ENCODE results near the gene CRTAC1. TPM values are rescaled to one million over a fixed set of nuclear protein-coding genes. Genes with fewer than 3 reads are reported as not detected.

The CRTAC1 gene
- total RNA-seq, 1 experiment from 2014 or later, result 0.20 TPM

DNA sequence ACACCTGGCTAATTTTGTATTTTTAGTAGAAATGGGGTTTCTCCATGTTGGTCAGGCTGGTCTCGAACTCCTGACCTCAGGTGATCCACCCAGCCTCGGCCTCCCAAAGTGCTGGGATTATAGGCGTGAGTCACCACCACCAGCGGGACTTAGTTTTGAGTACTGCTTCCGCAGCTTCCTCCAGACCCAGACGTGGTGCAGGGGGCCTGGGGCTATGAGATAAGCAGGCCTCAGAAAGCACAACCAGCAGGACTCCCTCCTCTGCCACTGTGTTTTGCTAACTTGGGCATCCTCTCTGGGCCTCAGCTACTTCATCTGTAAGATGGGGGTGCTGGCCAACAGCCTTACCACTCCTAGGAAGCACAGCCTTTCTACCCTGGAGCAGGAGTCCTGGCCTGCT, 143.0 kb downstream of the CRTAC1 start:
- TF ChIP-seq, protein P1, sequence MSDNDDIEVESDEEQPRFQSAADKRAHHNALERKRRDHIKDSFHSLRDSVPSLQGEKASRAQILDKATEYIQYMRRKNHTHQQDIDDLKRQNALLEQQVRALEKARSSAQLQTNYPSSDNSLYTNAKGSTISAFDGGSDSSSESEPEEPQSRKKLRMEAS (IDR thresholded peaks at IDR 0.05), result no peak
- no peak for TF ChIP-seq EZH2phosphoT487 (IDR thresholded peaks at IDR 0.05; ENCODE audit: borderline replicate concordance)
- no peak overlapping the region for H2AFZ ChIP-seq (ENCODE audit: low read depth, low read length, poor library complexity, severe bottlenecking)
- H3K36me3 ChIP-seq (ENCODE audit: control insufficient read depth in 1 of 2, insufficient read depth in 2 of 2, low read length in 2 of 2), result no peaks in the 10 kb centered on the region
- DNase-seq (ENCODE audit: low read depth, low spot score) (no peak), ATAC-seq (no peak)
- no peak overlapping the region for H3K27ac ChIP-seq (ENCODE audit: low read depth, low read length)
- H3K4me3 ChIP-seq (replicated peaks in 1 of 2; ENCODE audit: low read depth in 1 of 2, low read length in 2 of 2), result no peak overlapping the region
- intact Hi-C loops (cut with micrococcal nuclease), result no loop called here
- peaks cover 34 to 55% of the 10 kb centered on the region in 2 experiments for H3K4me1 ChIP-seq (ENCODE audit: control insufficient read depth in 1 of 2, insufficient read depth in 2 of 2, low read length in 2 of 2)
- ChIA-PET CTCF (no interaction called here), POLR2A (no interaction called here), RAD21 (ENCODE audit: low non-redundant PET in 1 of 2, low total read pairs in 2 of 2, uncharacterized antibody in 2 of 2, unreplicated experiment in 2 of 2) (no interaction called here)
- no peaks in the 10 kb centered on the region for H3K27me3 ChIP-seq (ENCODE audit: insufficient read depth, low read length)
- H3K4me2 ChIP-seq (ENCODE audit: low read length), result peak overlapping the region; percentile 79; the same call in 1 of the 2 replicates
- no peaks in the 10 kb centered on the region for H3K9me3 ChIP-seq (ENCODE audit: control insufficient read depth in 1 of 2, insufficient read depth in 1 of 2, low read depth in 1 of 2, low read length in 2 of 2)
- no peaks in the 10 kb centered on the region for H3K9me2 ChIP-seq (ENCODE audit: insufficient read depth)
- no peaks in the 10 kb centered on the region for H3K79me2 ChIP-seq (ENCODE audit: insufficient read depth, low read length)
- no TSS peak for BruUV-seq (replicated peaks)
- H3K9ac ChIP-seq (ENCODE audit: low read length), result no peak overlapping the region
- H4K20me1 ChIP-seq (ENCODE audit: insufficient read depth), result no peaks in the 10 kb centered on the region

DNA sequence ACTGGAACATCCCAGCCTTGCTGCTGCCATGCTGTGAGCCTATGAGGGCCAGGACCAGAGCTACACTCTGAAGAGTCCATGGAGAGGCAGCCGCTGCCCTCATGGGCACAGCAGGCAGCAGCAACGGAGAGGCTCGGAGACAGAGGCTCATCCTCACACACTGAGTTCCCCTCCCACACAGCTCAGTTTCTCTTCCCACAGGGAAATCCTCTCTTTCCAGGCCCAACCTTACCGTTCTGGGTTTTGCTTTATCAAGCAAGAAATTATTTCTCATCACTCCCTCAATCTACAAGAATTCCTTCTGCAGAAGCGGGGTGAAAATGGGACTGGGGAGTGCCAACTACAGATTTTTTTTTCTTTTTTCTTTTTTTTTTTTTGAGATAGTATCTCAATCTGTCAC, 144.1 kb downstream of the CRTAC1 start:
- CTCF ChIA-PET, result no interaction called here
- no peaks in the 10 kb centered on the region for H3K79me2 ChIP-seq (ENCODE audit: insufficient read depth, low read length)
- ATAC-seq (no peak), DNase-seq (ENCODE audit: low read depth, low spot score) (no peak)
- POLR2A ChIA-PET, result no interaction called here
- no peaks in the 10 kb centered on the region for H4K20me1 ChIP-seq (ENCODE audit: insufficient read depth)
- intact Hi-C loops (cut with micrococcal nuclease), result no loop called here
- H3K27ac ChIP-seq (ENCODE audit: low read depth, low read length), result no peak overlapping the region
- no peak overlapping the region for H3K9ac ChIP-seq (ENCODE audit: low read length)
- H2AFZ ChIP-seq (ENCODE audit: low read depth, low read length, poor library complexity, severe bottlenecking), result no peak overlapping the region
- no TSS peak for BruUV-seq (replicated peaks)
- H3K27me3 ChIP-seq (ENCODE audit: insufficient read depth, low read length), result no peaks in the 10 kb centered on the region
- no peaks in the 10 kb centered on the region for H3K9me2 ChIP-seq (ENCODE audit: insufficient read depth)
- no peak overlapping the region for H3K4me3 ChIP-seq (replicated peaks in 1 of 2; ENCODE audit: low read depth in 1 of 2, low read length in 2 of 2)
- RAD21 ChIA-PET (ENCODE audit: low non-redundant PET in 1 of 2, low total read pairs in 2 of 2, uncharacterized antibody in 2 of 2, unreplicated experiment in 2 of 2), result interaction anchor here in 1 of 2 experiments (0.7 kb wide), 1 partner anchor 91 kb away, joined by 3 read pairs; no protein-coding TSS in a partner anchor
- H3K36me3 ChIP-seq (ENCODE audit: control insufficient read depth in 1 of 2, insufficient read depth in 2 of 2, low read length in 2 of 2), result no peaks in the 10 kb centered on the region
- H3K4me2 ChIP-seq (ENCODE audit: low read length), result no peak overlapping the region
- no peaks in the 10 kb centered on the region for H3K9me3 ChIP-seq (ENCODE audit: control insufficient read depth in 1 of 2, insufficient read depth in 1 of 2, low read depth in 1 of 2, low read length in 2 of 2)
- peaks cover 41 to 66% of the 10 kb centered on the region in 2 experiments for H3K4me1 ChIP-seq (ENCODE audit: control insufficient read depth in 1 of 2, insufficient read depth in 2 of 2, low read length in 2 of 2)
- TF ChIP-seq SP1 (IDR thresholded peaks at IDR 0.05; ENCODE audit: low read depth), result no peak
- no peak for TF ChIP-seq JUND (IDR thresholded peaks at IDR 0.05)
- TF ChIP-seq CBX3 (IDR thresholded peaks at IDR 0.05; ENCODE audit: low read depth), result no peak
- TF ChIP-seq FOSL1 (IDR thresholded peaks at IDR 0.05; ENCODE audit: low read depth), result no peak
- TF ChIP-seq POLR2A (IDR thresholded peaks at IDR 0.05; ENCODE audit: borderline replicate concordance, extremely low read depth, insufficient read depth, insufficient read length), result no peak
- TF ChIP-seq EZH2 (IDR thresholded peaks at IDR 0.05), result no peak
- TF ChIP-seq, protein P2, sequence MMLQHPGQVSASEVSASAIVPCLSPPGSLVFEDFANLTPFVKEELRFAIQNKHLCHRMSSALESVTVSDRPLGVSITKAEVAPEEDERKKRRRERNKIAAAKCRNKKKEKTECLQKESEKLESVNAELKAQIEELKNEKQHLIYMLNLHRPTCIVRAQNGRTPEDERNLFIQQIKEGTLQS (IDR thresholded peaks at IDR 0.05), result no peak
- no peak for TF ChIP-seq RAD21 (IDR thresholded peaks at IDR 0.05; ENCODE audit: low read depth)
- no peak for TF ChIP-seq ELF1 (IDR thresholded peaks at IDR 0.05; ENCODE audit: borderline replicate concordance, low read depth)
- TF ChIP-seq, protein P1 (IDR thresholded peaks at IDR 0.05), result no peak
- TF ChIP-seq, protein P3, sequence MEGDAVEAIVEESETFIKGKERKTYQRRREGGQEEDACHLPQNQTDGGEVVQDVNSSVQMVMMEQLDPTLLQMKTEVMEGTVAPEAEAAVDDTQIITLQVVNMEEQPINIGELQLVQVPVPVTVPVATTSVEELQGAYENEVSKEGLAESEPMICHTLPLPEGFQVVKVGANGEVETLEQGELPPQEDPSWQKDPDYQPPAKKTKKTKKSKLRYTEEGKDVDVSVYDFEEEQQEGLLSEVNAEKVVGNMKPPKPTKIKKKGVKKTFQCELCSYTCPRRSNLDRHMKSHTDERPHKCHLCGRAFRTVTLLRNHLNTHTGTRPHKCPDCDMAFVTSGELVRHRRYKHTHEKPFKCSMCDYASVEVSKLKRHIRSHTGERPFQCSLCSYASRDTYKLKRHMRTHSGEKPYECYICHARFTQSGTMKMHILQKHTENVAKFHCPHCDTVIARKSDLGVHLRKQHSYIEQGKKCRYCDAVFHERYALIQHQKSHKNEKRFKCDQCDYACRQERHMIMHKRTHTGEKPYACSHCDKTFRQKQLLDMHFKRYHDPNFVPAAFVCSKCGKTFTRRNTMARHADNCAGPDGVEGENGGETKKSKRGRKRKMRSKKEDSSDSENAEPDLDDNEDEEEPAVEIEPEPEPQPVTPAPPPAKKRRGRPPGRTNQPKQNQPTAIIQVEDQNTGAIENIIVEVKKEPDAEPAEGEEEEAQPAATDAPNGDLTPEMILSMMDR (IDR thresholded peaks at IDR 0.05 in 2 of 3, conservative IDR thresholded peaks at IDR 0.05 in 1 of 3; ENCODE audit: borderline replicate concordance in 1 of 3, insufficient read depth in 1 of 3, low read depth in 2 of 3, low read length in 2 of 3), result no peak
- TF ChIP-seq EGR1 (IDR thresholded peaks at IDR 0.05; ENCODE audit: low read depth), result no peak
- no peak for TF ChIP-seq CEBPB (IDR thresholded peaks at IDR 0.05; ENCODE audit: low read depth)

All from HCT116 (cell line).